GM21515 (cell line): ENCODE data around the gene HDGFL3.
"Not testable (repeated sequence)": the region's sequence is repeated elsewhere in the genome, so short reads cannot be mapped to it uniquely, and the experiment has no call there.

Experiments
- ATAC-seq: cut with Tn5 transposase; IDR thresholded peaks from one replicate; pipeline ENCODE4 v1.9.1; 2021; ENCODE audit not compliant: unreplicated experiment

The HDGFL3 gene

DNA sequence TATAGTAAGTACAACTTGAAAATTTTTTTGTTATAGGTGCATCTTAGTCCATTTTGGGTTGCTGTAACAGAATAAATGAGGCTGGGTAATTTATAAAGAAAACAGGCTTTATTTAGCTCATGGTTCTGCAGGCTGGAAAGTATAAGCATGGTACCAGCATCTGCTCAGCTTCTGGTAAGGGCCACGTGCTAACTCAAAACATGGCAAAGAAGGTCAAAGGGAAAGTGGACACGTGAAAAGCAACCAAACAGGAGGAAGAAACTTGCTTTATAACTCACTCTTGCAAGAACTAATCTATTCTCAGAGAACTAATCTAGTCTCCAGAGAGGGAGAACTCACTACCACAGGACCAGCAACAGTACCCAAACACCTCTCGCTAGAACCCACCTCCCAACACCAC, 9.1 kb downstream of the HDGFL3 start:
- no peak for ATAC-seq

DNA sequence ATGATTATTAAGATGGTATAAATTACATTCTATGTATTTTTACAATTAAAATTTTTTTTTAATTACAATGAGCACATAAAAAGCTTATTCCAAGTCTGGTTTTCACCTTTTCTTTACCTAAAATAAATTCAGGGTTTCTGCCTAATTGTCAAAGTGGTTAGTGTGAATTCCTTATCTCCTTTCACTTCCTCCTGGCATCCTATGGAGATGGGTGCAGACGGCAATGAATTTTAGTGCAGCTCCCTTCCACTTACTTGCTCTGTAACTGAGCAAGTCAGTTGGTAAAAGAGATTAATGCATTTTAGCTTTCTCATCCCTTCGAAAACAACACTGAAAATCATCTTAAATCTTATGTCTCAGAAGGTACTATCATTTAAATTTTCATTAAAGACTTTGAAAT, 13.1 kb downstream of the HDGFL3 start:
- no peak for ATAC-seq

DNA sequence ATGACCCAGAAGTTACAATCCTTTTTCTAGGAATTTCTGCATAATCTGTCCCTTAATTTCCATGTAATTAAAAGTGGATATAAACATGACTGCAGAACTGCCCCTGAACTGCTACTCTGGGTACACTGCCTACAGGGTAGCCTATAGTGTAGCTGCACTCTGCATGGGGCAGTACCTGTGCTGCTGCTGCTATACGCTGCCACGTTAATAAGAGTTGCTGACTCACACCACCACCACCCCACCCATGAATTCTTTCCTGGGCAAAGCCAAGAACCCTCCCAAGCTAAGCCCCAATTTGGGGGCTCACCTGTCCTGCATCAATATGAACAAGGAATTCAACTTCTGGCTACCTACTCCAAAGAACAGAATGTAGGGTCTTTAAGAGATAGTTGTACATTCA, 13.9 kb downstream of the HDGFL3 start:
- ATAC-seq, result no peak

DNA sequence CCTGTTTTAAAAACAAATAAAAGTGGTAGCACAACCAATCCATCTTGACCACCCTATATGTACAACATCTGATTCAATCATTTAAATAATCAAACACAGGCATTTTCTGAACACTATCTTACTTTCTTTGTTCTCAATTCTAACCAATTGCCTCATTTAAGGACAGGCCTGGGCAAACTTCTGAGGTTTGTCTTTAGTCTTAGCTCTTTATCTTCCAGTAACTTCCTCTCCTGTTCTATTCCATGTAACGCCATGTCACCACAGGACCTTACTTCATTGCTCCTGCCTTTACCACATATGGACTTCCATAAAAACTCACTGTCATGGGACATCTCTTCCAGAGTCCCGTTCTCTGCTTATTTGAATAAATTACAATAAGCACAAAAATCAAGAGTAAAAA, 14.9 kb downstream of the HDGFL3 start:
- ATAC-seq, result no peak

DNA sequence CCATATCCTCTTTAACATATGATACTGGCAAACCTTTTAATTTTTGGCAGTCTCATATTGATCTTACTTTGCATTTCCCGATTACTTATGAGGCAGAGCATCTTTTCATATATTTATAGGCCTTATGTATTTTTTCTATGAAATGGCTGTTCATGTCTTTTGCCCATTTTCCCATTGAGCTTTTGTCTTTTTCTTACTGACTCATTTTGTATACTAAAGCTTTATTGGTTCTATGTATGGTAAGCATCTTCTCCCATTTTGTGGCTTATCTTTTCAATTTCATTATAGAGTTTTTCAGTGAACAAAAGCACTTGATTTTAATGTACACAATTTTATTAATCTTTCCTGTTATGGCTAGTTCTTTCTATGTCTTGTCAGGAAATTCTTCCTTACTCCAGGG, 17.2 kb downstream of the HDGFL3 start:
- no peak for ATAC-seq

DNA sequence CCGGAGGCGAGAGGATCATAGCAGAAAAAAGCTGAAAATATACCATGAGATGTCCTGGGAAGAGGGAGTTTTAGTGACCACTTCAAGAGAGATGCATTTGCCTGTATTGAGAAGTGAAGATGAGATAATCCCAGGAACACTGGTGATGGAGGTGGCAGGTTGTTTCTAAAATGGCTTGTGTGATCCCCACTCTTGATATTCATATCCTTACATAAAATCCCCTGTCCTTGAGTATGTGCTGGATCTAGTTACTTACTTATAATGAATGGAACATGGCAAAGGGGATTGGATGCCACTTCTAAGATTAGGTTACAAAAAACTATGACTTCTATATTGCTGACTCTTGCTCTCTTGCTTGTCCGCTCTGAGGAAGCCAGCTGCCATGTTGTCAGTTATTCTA, 22.1 kb downstream of the HDGFL3 start:
- no peak for ATAC-seq

DNA sequence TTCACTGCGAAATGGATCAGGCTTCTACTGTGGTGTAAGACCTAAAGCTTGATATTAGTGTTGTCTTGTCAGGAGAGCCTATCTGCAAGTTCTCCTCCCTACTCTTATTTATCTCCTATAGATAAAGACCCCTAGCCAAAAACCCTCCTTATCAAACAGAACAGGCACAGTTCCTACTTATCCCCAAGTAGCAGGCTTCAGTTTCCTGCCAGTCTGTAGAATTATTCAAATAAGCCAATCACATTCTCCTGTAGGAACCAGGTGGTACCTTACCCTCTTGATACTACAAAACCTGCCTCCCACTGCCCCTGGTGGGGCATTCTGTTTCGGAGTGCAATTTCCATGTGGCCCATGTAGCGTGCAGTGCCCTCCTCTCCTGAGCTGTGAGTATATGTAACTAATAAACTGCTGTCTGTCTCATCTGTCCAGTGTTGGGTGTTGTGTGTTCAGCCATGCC, 28.7 kb downstream of the HDGFL3 start:
- no peak for ATAC-seq

DNA sequence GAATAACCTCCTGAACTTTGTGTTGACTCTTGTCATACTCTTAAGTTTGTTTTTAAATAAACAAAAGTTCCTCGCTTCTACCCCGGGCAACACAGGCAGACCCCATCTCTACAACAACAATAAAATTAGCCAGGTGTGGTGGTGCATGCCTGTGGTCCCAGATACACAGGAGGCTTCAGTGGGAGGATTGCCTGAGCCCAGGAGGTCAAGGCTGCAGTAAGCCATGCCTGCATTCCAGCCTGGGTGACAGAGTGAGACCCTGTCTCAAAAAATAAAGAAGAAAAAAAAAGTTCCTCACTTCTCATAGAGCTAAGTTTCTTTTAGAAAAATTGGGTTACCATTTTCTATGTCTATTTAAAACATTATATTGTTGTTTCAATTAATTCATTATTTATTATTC, 29.2 kb downstream of the HDGFL3 start:
- ATAC-seq, result no peak

DNA sequence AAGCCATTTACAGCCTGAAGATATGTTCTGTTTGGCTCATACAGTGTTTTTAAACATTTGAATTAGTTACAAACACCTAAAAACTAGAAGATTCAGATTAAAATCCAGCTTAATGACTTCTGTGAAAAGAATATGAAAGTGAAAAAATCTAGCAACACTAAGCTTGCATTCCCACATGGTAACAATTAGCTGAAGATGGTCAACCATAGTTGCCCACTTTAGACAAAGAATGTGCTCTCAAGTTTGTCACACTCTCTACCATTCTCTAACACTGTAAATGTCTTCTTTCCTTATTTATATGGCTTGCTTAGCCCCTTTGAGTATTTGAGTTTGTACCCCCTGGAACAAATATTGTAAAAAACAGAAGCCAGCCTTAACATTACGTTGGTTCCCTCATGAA, 32.7 kb downstream of the HDGFL3 start:
- ATAC-seq, result no peak

DNA sequence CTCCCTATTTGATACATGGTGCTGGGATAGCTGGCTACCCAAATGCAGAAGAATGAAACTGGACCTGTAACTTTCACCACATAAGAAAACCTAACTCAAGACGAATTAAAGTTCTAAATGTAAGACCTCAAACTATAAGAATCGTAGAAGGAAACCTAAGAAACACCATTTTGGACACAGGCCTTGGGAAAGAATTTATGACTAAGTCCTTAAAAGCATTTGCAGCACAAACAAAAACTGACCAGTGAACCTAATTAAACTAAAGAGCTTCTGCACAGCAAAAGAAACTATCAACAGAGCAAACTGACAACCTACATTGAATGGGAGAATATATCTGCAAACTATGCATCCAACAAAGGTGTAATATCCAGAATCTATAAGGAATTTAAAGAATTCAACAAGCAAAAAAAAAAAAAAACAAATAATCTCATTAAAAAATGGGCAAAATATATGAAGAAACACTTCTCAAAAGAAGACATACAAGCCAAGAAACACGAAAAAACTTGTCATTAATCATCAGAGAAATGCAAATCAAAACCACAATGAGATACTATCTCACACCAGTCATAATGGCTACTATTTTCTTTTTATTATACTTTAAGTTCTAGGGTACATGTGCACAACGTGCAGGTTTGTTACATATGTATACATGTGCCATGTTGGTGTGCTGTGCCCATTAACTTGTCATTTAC, 37.0 kb downstream of the HDGFL3 start:
- ATAC-seq, result no peak

DNA sequence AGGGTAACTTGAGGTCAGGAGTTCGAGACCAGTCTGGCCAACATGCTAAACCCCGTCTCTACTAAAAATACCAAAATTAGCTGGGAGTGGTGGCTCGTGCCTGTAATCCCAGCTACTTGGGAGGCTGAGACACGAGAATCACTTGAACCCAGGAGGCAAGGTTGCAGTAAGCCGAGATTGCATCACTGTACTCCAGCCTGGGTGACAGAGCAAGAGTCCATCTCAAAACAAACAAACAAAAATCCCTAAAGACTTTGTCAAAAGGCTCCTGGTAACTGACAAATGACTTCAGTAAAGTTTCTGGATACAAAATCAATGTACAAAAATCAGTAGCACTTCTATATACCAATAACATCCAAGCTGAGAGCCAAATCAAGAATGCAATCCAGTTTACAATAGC, 38.0 kb downstream of the HDGFL3 start:
- not testable (repeated sequence) for ATAC-seq

DNA sequence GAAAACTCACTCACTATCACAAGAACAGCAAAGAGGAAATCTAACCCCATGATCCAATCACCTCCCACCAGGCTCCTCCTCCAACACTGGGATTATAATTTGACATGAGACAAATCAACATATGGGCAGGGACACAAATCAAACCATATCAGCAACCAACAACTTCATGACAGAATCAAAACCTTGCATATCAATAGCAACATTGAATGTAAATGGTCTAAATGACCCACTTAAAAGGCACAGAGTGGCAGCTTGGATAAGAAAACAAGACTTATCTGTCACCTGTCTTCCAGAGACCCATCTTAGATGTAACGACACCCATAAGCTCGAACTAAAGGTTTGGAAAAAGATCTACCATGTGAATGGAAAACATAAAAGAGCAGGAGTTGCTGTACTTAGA, 40.8 kb downstream of the HDGFL3 start:
- ATAC-seq, result no peak

DNA sequence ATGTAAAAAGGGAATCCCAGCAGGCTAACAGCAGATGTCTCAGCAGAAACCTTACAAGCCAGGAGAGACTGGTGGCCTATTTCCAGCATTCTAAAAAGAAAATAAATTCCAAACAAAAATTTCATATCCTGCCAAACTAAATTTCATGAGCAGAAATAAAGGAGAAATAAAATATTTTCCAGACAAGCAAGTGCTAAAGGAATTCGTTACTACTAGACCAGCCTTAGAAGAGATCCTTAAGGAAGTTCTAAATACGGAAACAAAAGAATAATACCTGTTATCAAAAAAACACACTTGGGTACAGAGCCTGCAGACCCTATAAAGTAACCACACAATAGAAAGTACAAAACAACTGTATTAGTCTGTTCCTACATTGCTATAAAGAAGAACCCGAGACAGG, 41.4 kb downstream of the HDGFL3 start:
- no peak for ATAC-seq

DNA sequence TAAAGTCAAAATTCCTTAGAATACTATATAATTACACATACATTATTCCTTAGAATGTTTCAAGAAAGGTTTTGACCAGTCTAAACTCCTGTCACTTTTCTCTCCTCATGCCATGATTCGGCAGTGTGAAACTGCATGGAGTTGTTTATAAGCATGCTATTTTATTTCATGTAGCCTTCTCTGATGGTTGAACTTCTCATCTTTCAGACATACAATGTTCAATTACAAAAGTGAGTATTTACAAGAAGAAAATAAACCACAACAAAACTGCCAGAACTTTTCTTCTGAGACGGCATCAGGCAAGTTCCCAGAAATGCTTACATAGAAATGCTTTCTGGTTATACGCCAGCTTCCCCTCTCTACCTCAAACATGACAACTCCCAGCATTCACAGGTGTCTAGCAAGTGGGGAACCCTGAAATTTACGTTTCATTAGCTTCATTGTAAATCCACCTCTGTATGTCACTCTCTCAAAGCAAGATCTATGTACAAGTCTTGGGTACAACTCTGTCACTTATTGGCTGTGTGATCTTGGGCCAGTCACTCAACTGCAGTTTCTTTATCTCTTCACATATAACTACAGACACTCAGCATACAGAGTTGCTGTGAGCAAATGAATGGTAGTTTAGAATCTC, 42.7 kb downstream of the HDGFL3 start:
- ATAC-seq, result no peak

DNA sequence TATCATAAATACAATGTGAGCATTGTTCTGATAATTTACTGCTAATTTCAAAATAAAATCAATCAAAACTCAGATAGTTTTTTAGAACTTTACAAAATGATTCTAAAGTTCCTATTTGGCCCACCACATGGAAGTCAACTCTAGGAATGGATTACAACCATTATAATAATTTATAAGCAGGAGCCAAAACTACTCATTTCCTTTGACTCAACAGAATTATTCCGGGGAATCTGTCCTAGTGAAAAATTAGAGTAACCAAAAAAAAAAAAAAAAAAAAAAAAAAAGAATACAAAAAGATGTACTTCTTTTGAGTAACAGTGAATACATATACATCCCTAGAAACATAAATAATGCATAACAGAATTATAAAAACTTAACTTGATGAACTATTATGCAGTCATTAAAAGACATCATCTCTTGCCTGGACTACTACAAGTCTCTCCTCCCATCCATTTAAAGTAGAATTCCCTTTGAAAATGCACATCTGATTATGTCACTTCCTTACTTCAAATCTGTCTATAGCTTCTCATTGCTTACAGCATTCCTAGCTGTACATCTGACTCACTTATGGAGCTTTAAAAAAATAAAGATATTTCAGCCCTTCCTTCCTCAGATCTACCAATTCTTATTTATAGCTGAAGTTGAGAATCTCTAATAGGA, 43.4 kb downstream of the HDGFL3 start:
- no peak for ATAC-seq

DNA sequence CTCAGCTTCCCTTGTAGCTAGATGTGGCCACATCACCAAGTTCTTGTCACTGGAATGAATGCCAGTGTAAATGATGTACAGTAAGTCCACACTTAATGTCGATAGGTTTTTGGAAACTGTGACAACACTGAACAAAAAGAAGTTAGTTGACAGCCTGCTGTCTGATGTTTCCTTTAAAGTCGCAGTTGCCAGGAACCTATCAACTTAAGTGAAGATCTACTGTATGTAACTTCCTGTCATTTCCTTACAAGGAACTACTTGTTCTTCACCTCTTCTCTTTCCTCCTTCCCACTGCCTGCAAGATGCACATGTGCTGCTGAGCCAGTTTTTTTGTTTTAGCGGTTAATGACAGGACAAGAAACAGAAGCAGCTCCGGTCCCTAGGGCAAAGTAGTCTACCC, 44.6 kb downstream of the HDGFL3 start:
- no peak for ATAC-seq

DNA sequence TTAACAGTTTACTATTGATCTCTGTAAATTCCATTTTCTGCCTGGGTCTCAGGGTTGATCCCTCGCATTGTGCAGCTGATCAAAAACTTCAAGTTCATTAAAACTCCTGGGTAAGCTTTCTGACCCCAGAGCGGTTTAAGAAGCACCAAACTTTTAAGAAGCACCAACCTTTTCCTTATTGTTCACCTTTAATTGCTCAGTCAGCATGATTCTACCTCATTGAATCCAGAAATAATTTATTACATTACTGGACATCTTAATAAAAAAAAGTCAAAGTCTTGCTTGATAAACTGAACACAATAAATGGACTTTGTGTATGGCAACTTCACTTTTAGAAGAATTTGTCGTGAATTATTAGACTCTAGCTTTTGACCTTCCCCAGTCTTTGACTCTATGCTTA, 46.9 kb downstream of the HDGFL3 start:
- ATAC-seq, result no peak

DNA sequence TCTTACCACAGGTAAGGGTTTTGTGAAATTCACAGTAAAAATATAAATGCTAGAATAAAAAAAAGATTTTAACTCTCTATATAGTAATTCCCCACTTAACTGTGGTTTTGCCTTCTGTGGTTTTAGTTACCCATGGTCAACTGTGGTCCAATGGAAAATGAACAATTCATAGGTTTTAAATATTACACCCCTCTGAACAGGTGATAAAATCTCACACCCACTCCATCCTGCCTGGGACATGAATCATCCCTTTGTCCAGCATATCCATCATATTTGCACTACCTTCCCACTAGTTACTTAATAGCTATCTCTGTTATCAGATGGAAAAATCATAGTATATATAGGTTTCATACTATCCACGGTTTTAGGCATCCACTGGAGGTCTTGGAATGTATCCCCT, 49.2 kb downstream of the HDGFL3 start:
- no peak for ATAC-seq

DNA sequence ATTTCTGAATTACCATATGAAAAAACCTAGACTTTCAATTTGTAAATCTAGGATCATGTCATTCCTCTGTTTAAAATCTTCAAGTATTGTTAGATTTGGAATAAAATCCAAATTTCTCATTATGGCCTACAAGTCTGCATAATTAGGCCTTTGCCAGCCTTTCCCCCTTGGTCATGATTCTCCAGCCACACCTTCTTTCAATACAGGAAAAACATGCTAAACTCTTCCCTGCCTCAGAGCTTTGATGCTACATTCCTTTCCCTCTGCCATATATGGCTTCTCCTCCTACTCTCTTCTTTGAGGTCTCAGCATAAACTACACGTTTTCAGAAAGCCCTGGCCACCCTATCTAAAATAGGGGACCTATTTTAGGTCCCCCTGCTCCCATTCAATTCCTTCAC, 51.7 kb downstream of the HDGFL3 start:
- ATAC-seq, result no peak

DNA sequence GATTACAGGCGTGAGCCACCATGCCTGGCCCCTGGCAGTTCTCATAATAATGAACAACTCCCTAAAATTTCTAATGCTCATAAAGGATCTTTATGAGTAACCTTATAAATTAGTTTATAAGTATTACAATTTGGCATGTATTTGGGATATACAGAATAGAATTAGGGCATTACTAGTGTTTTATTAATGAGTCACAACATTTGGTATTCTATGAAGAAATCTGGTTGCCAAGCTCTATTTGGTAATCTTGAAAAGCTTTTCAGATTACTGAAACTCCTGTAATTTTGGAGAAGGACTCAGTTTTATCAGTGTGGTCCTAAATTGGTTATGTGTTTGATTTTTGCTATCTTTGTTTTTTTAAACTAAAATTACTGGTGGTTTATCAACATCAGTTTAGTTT, 54.3 kb downstream of the HDGFL3 start:
- no peak for ATAC-seq

DNA sequence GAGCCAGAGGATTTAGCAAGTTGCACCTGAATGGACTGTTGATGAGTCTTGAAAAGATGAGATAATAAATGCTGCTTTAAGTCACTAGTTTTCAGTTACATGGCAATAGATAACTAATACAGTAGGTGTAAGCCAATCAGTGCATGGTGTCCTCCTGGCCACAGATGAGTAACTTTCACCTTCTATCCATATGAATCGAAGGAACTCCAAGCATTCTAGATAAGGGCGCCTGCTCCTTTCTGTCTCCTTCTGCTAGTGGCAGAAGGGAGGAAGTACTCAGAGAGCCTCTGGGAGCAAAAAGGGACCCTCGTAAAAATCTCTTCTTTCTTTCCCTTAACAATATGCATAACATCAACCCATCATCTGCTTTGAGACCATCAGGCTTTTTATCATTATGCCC, 62.9 kb downstream of the HDGFL3 start:
- no peak for ATAC-seq

DNA sequence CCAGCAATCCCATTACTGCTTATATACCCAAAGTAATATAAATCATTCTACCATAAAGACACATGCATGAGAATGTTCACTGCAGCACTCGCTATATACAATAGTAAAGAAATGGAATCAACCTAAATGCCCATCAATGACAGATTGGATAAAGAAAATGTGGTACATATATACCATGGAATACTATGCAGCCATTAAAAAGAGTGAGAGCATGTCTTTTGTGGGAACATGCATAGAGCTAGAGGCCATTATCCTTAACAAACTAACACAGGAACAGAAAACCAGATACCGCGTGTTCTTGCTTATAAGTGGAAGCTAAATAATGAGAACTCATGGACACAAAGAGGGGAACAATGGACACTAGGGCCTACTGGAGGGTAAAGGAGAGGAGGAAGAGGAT, 65.5 kb downstream of the HDGFL3 start:
- not testable (repeated sequence) for ATAC-seq
